Adipocyte (in vitro differentiated cells): ENCODE measurements around the gene CDK10.
"Not testable (repeated sequence)": the region's sequence is repeated elsewhere in the genome, so short reads cannot be mapped to it uniquely, and the experiment has no call there.

Experiments used
- DNase-seq: peaks from one replicate; pipeline ENCODE4 v3.0.0-alpha.2; 2015; ENCODE audit warnings: low read depth
- H3K27me3 ChIP-seq: replicated peaks from 2 replicates; pipeline ENCODE4 v1.7.0; 2013; ENCODE audit warnings: mild to moderate bottlenecking, low read length, moderate library complexity; ENCODE audit not compliant: control insufficient read depth, insufficient read depth
- H3K36me3 ChIP-seq: 2 replicates; pipeline ENCODE4 v1.7.0; 2013; ENCODE audit warnings: low read length, mild to moderate bottlenecking, moderate library complexity; ENCODE audit not compliant: control insufficient read depth, insufficient read depth, severe bottlenecking
- H3K4me1 ChIP-seq: 2 replicates; pipeline ENCODE4 v1.7.0; 2013; ENCODE audit warnings: mild to moderate bottlenecking, low read length, moderate library complexity; ENCODE audit not compliant: control insufficient read depth, insufficient read depth
- H3K4me3 ChIP-seq: 2 replicates; pipeline ENCODE4 v1.7.0; 2013; ENCODE audit warnings: mild to moderate bottlenecking, low read length, moderate library complexity
- H3K9ac ChIP-seq: 2 replicates; pipeline ENCODE4 v1.7.0; 2013; ENCODE audit warnings: mild to moderate bottlenecking, low read length, moderate library complexity
- H3K9me3 ChIP-seq: 2 replicates; pipeline ENCODE4 v1.7.0; 2013; ENCODE audit warnings: mild to moderate bottlenecking, low read length, moderate library complexity; ENCODE audit not compliant: control insufficient read depth

Gene CDK10

GRCh38 chr16:89690392-89690901 is 4.0 kb downstream of the CDK10 start:
- H3K36me3 ChIP-seq, result peaks cover 37% of the 10 kb centered on the region

GRCh38 chr16:89691231-89691985 is 4.9 kb downstream of the CDK10 start:
- DNase-seq, result no peak
- no peak overlapping the region for H3K4me3 ChIP-seq

More at GRCh38 chr16:89690392-89690901, 4.0 kb downstream of the CDK10 start:
- no peaks in the 10 kb centered on the region for H3K27me3 ChIP-seq
- H3K9me3 ChIP-seq, result no peaks in the 10 kb centered on the region
- H3K4me1 ChIP-seq, result peaks cover 9% of the 10 kb centered on the region
- no peak overlapping the region for H3K4me3 ChIP-seq
- H3K9ac ChIP-seq, result no peak overlapping the region
- no peak for DNase-seq

DNA sequence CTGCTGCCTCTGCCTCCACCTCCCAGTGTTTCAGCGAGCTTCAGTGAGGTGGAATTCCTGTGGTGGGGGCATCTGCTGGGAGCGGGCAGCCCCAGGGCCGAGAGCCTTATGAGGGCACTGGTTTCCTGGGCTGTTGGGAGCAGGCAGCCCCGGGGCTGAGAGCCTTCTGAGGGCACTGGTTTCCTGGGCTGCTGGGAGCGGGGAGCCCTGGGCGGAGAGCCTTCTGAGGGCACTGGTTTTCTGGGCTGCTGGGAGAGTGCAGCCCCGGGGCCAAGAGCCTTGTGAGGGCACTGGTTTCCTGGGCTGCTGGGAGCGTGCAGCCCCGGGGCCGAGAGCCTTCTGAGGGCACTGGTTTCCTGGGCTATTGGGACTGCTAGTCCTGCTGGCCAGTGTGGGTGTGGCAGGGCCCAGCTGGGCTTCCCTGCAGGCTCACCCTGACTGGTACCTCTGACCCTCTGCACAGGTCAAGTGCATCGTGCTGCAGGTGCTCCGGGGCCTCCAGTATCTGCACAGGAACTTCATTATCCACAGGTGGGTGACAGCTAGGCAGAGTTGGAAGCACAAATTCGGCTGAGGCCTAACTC is 5.6 kb downstream of the CDK10 start:
- DNase-seq, result no peak
- H3K27me3 ChIP-seq, result no peaks in the 10 kb centered on the region
- peaks cover 8% of the 10 kb centered on the region for H3K4me1 ChIP-seq
- no peaks in the 10 kb centered on the region for H3K9me3 ChIP-seq
- peaks cover 37% of the 10 kb centered on the region for H3K36me3 ChIP-seq
- H3K4me3 ChIP-seq, result no peak overlapping the region
- no peak overlapping the region for H3K9ac ChIP-seq

More at GRCh38 chr16:89691231-89691985, 4.9 kb downstream of the CDK10 start:
- Histone ChIP-seq H3K9ac (no peak overlapping the region), H3K9me3 (no peaks in the 10 kb centered on the region), H3K4me1 (peaks cover 9% of the 10 kb centered on the region), H3K27me3 (no peaks in the 10 kb centered on the region), H3K36me3 (peaks cover 37% of the 10 kb centered on the region)

DNA sequence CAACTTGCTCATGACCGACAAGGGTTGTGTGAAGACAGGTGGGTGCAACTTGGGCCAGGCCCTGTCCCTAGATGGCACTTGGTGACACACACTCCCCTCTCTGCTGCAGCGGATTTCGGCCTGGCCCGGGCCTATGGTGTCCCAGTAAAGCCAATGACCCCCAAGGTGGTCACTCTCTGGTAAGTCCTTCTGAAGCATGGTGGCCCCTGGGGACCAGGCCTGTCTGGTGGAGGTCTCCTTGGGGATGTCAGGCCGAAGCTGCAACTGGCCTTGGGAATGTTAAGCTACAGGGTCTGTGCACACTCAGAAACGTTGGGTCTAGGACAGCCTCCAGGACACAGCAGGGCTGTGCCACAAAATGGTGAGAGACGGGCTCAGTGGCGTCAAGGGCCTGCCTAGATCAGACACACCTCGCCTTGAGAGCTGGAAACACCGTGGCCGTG is 6.8 kb downstream of the CDK10 start:
- no peaks in the 10 kb centered on the region for H3K9me3 ChIP-seq
- no peak overlapping the region for H3K9ac ChIP-seq
- no peak overlapping the region for H3K4me3 ChIP-seq
- H3K36me3 ChIP-seq, result peaks cover 37% of the 10 kb centered on the region
- H3K4me1 ChIP-seq, result no peaks in the 10 kb centered on the region
- DNase-seq, result no peak
- H3K27me3 ChIP-seq, result no peaks in the 10 kb centered on the region

- Histone ChIP-seq H3K4me3 (no peak overlapping the region), H3K27me3 (no peaks in the 10 kb centered on the region), H3K4me1 (no peaks in the 10 kb centered on the region), H3K9ac (no peak overlapping the region), H3K36me3 (peaks cover 36% of the 10 kb centered on the region), H3K9me3 (no peaks in the 10 kb centered on the region)
- no peak for DNase-seq
Measured at GRCh38 chr16:89693931-89694783, 7.7 kb downstream of the CDK10 start.

DNA sequence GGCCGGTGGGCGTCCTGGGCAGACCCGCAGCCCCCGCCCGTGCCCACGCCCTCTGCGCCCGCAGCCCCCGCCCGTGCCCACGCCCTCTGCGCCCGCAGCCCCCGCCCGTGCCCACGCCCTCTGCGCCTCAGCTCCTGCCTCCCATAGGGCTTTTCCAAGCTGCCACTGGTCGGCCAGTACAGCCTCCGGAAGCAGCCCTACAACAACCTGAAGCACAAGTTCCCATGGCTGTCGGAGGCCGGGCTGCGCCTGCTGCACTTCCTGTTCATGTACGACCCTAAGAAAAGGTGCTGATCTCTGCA is 8.2 kb downstream of the CDK10 start:
- not testable (repeated sequence) for DNase-seq, H3K9ac ChIP-seq, H3K4me3 ChIP-seq, H3K4me1 ChIP-seq, H3K9me3 ChIP-seq, H3K27me3 ChIP-seq
- H3K36me3 ChIP-seq, result peaks cover 33% of the 10 kb centered on the region

- peaks cover 5% of the 10 kb centered on the region for H3K4me1 ChIP-seq
- H3K36me3 ChIP-seq, result peaks cover 33% of the 10 kb centered on the region
- DNase-seq, result no peak
- no peaks in the 10 kb centered on the region for H3K9me3 ChIP-seq
- no peak overlapping the region for H3K4me3 ChIP-seq
- no peak overlapping the region for H3K9ac ChIP-seq
- no peaks in the 10 kb centered on the region for H3K27me3 ChIP-seq
Measured at GRCh38 chr16:89695086-89695874, 8.8 kb downstream of the CDK10 start.

GRCh38 chr16:89695875-89696669 is 9.6 kb downstream of the CDK10 start:
- Histone ChIP-seq H3K27me3 (no peaks in the 10 kb centered on the region), H3K9me3 (no peaks in the 10 kb centered on the region), H3K36me3 (peaks cover 33% of the 10 kb centered on the region), H3K9ac (no peak overlapping the region), H3K4me3 (no peak overlapping the region), H3K4me1 (peaks cover 11% of the 10 kb centered on the region)
- DNase-seq, result no peak

DNA sequence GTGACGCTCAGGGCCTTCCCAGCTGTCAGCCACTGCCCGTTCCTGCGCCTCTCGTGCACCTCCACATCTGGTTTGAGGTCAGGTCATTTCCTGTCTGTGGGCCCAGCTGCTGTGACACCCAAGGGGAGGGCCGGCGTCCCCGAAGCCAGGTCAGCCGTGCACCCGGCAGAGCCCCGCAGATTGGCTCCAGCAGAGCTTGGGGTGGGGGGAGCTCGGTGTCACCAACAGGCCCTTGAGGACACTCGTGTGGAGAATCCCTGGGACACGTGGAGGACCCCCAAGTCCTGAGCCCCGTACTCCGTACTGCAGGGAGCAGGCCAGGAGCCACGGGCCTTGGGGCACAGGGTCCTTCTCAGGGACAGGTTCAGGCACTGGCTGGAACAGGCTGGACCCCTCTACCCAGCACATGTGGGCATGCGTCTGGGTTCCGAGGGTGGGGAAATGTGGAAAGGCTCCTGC is 10.2 kb downstream of the CDK10 start:
- Histone ChIP-seq H3K4me1 (peaks cover 11% of the 10 kb centered on the region), H3K36me3 (peaks cover 27% of the 10 kb centered on the region)
- no peak for DNase-seq

GRCh38 chr16:89697161-89697615 is 10.7 kb downstream of the CDK10 start:
- Histone ChIP-seq H3K9ac (no peak overlapping the region), H3K36me3 (peaks cover 22% of the 10 kb centered on the region), H3K27me3 (no peaks in the 10 kb centered on the region), H3K9me3 (no peaks in the 10 kb centered on the region), H3K4me1 (peaks cover 11% of the 10 kb centered on the region), H3K4me3 (no peak overlapping the region)
- no peak for DNase-seq

More for the DNA sequence above, 10.2 kb downstream of the CDK10 start:
- Histone ChIP-seq H3K4me3 (no peak overlapping the region), H3K9ac (no peak overlapping the region), H3K27me3 (no peaks in the 10 kb centered on the region), H3K9me3 (no peaks in the 10 kb centered on the region)
